Measurements from ENCODE around the gene EYA2.
"Not testable (repeated sequence)": the region's sequence is repeated elsewhere in the genome, so short reads cannot be mapped to it uniquely, and the experiment has no call there.

The EYA2 gene

DNA sequence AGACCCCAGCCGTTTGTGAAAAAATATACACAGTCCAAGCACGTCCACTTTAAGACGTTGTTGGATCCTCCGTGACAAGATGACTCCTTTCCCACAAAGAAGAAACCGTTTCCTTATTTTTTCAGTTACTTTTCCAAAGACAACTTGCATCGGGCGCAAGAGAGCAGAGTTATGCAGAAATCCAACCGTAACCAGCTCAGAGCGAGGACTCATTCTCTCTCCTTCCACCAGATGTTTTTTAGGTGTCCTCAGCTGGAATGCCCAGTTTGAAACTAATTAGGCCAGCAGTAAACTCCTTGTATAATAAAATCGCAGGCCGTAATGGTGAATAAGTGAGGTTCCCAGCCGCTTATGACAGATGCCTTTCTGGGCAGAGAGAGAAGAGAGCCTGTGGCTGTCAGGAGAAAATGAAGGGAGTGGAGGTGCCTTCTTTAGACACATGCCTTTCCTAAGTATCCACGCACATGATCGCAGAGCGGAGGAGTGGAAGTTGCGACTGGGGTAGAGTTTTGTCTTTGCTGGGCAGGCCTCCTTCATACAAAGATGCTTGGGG lies 2.8 kb downstream of the EYA2 start:
- DNase-seq: no peak

DNA sequence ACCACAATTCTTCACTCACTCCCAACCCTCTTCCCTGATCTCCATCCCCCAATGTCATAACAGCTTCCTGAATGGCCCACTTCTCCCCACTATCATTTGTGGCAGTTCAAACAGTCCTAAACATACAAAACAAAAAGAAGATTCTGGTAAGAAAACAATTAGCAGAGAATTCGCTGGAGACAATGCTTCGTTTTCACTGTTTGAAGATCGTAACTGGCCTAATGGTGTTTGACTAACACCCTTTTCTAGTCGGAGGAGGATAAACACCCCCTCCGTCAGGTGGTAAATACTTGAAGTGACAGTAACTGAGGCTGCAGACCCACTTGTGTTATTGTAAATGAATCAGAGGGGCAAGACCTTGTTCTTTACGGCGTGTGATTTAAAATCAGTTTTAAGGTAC lies 3.8 kb downstream of the EYA2 start:
- DNase-seq: no peak

DNA sequence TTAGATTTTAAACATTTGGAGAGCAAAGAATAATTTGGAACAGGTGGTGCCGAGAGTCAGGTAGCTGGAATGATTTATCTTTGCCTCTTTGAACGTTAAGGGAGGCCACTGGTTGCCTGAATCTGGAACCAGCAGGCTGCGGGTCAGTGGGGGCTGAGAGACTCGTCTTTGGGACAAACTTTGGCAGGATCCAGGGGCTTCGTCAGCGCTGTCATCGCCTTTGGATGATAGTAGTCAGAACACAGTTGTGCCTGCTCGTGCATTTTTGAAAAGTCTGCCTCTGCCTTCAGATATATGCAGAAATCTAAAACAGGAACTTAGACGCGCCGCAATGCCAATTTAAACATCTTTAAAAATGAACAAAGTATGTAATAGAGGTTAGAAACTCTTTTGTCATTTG lies 5.0 kb downstream of the EYA2 start:
- DNase-seq: no peak

DNA sequence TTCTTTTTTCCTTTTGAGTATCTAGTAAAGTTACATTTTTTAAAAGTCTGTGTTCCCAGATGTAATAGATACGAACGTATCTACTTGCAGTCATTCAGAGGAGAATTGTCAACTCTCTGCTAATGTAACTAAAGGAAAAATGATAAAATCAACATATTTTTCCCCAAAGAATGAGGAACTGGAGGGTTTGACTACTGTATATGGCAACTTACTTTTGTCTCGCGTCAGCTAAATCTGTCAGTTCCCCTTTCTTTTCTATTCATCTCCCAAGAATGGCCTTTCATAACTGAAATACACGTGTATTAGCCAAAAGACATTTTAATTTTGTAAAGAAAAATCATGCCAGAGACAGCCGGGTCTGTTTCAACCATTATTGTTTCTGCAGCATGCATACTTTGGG lies 5.4 kb downstream of the EYA2 start:
- DNase-seq: peak; percentile 44

DNA sequence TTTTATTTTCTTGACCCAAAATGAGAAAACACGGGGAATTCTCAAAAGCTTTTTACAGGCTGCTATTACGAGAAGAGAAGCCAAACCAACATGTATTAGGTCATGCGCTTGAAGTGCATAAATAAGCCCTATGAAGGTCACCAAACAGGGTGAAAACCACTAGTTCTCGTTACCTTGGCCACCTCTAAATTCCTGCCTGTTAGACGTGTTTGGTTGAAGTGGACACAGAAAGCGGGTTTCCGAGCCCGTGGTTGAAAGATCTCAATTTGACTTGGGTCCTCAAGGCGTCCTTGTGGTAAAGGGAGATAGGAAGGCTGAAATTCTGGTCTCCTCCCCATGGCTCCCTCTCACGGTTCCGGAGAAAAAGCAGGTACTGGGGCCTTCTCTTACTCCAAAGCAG lies 6.2 kb downstream of the EYA2 start:
- DNase-seq: no peak

DNA sequence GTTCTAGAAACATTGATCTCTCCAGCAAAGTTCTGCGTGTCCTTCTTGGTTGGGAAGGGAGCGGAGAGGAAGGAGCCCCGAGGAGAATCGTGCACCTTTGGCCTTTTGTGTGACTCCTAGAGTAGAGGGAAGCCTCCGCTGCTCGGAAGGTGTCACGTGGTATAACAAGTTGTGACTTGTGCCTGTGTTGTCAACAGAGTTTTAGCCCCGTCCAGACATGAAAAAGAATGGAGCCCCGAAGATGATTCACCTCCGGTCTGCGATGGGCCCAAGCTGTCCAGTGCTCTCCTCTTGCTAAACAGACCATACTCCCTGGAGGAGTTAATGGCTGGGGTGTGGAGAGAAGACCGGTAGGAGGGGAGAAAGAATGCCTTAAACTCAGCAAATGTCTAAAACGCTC lies 7.0 kb downstream of the EYA2 start:
- no peak for DNase-seq

DNA sequence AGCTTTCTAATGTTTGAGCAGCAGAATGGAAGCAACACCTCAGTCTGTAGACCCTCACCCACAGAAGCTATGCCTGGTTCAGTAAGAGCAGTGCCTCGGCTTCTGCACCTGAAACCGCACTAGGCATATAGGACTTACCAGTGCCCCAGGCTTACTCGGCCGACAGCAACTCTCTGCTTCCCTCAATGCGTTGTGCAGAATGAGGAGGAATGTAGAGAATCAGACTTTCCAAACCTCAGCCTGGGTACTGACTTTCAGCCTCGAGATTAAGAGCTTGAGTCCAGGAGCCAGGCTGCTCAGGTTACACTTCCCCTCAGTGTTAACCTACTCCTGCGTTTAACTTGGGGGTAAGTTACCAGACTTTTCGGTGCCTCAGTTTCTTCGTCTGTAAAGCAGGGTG lies 8.6 kb downstream of the EYA2 start:
- no peak for DNase-seq

DNA sequence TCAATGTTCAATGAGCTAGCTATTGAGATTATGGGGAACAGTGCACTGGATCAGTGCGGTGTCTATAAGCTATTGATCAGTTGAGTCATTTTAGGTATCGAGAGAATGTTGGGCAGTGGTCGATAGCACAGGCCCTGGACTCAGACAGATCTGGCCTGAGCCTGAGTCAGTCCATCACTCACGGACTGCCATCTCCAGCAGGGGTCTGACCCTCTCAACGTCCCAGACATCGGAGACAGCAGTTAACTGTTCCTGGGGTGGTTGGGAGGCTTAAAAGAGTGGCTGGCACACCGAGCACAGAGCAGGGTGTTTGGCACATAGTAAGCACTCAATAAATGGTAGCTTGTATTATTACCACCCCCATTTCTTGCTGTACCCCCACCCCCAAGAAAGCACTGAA lies 9.3 kb downstream of the EYA2 start:
- DNase-seq: no peak

DNA sequence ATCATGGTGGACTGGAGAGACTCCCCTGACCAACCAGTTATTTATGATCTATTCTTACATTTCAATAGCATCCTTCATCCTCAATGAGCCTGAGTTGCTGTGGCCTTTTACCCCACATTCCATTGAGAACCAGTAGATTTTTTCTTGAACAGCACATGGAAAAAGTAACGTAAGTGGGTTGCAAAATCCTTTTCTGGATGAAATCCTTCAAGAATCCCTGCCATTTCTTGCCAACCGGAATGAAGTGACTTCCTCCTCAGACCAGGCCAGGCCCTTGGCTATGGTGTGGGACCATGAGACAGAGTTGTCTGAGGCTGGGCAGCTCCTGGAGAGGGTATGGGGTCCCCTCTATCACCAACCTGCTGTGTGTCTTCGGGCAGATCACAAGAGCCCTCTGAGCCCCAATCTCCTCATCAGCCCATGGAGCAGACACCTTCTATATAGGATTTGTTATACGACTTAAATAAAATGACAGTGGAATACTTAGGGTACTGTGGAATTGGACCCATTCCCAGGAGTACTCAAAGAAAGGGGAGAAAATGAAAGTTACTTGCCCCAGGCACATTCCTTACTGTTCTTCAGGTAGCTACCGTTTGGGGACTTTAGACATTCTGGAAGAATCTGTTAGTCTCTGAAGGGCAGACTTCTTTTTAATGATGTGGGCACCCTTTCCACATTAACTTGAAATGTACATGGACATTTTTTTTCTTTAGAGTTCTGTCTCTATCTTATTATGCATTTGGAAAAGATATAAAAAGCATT lies 10.9 kb downstream of the EYA2 start:
- no peak for DNase-seq

DNA sequence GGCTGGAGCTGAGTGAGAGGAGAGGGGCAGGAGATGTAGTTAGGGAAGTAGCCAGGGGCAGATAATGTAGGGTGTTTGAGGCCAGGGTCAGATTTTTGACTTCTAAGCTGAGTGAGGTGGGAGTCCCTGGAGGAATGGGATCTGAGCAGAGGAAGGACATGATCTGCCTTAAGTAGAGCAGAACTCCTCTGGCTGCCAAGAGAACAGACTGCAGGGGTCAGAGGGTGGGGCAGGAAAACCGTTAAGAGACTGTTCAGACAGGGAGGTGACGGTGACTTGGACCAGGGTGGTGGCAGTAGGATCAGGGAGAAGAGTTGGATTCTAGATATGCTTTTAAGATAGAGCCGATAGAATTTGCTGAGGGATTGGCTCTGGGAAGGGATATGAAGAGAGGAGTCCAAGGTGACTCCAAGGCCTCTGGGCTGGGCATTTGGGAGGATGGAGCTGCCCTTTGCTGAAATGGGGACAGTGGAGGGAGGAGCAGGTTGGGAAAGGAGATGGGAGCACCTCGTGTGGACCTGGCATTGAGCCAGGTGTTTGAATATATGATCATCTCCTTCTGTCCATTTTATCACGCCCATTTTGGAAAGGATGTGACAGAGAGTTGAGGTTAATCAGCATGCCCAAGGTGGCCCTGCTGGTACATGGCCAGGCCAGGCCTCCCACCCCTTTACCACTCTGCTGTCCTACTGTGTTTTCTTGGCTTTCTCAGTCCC lies 18.8 kb downstream of the EYA2 start:
- no peak for DNase-seq

DNA sequence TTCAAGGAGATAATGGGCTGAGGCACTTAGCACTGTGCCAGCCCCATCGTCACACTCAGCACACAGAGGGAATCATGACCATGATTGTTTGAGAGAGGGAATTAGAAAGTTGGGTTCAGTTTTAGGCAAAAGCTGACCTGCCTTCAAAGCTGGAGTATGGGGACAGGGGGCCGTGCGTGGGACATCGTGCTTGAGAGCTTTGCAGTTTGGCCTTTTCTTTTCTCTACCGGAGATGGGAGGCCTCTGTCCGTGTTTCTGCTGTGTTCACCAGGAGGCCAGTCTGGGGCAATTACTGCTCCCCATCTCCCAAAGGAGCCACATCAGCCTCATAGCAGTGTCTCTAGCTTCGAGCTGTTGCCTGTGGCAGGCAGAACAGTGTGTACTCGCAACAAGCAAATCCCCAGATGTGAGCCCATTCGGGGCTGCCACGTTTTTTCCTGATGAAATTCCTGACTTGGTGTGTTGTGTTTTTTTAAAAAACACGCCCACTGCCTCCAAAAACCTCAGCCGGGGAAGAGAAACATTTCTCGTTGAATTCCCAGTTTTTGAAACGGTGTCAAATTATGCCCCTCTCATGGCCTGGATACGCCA lies 20.2 kb downstream of the EYA2 start:
- no peak for DNase-seq

DNA sequence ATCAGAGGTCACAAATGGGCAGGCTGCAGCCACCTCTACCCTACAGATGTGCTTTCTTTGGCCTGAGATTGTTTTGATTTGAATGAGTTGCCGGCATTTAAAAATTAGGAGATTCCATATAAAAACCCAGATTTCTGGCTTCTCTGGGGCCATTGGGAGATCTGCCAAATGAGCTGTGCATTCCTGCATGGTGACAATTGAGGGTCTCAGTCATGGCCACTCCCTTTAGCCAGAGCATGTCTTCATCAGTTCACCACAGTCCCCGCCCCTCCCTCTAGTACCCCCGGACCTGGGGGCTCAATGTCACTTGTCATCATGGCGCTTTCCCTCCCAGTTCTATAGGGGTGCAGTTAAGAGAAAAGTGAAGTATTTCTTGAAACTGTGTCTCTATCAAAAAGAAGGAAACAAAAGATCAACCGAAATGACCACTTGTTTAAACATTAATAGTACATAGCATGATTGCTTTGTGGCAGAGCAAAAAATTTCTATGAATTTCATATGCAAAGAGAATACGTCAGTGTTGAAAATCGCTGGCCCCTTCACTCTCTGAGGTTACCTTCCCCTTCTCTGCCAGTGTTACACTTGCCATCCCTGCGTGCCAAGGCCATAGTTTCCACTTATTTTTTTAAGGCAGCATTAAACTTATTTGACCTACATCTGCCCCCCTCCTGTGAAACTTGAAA lies 21.1 kb downstream of the EYA2 start:
- DNase-seq: no peak

DNA sequence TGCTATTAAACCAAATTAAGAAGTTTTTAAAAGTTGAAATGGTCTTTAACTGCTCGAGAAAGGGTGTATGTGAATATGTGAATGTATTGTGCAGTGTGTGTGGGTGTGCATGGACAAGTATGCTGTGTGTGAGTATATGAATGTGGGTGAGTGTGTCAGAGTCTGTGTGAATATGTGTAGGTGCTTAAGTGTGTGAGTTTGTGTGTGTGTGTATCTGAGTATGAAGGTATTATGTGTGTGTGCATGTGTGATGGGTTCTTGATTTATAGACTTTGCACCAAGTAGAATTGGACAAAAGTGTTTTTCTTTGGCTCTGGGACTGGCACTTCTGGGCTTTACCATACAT lies 21.6 kb downstream of the EYA2 start:
- DNase-seq: no peak

DNA sequence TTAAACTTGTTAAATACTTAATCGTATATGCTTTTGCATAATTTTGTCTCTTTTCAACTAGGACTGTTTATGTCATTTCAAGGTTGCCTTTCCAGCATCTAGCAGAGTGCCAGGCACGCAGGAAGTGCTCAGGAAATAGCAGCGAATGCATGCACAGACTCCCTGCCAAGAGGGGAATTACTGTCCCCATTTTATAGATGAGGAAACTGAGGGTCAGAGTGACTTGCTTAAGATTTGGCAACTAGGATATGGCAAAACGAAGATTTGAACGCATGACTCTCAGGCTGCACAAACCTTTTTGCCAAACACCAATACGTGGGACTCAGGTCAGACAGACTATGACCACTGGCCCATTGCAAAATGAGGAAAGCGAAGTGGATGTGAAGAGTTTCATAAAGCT lies 22.5 kb downstream of the EYA2 start:
- DNase-seq: no peak

DNA sequence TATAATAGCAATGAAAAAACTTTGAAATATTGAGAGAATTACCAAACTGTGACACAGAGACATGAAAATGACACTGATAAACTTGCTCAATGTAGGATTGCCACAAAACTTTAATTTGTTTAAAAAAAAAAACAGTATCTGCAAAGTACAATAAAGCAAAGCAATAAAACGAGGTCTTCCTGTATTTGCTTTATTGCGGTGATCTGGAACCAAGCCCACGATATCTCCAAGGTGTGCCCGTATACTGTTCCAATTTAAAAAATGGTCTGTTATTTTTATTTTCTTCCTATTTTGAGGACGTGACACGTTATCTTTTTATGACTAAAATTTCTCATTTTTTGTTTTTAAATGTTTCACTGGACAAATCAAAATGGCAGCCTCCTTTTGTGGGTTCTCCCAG lies 25.5 kb downstream of the EYA2 start:
- DNase-seq: no peak

DNA sequence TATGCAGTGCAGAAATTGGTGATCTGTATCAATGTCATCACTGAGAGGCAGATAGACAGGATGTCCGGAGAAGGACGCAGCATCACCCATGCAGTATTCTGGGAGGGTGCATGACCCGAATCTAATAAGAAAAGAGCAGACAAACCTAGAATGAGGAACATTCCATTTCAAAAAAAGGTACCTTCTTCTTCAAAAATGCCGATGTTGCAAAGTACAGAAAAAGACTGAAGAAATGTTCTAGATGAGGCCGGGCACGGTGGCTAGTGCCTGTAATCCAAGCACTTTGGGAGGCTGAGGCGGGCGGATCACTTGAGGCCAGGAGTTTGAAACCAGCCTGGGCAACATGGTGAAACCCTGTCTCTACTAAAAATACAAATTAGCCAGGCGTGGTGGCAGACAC lies 28.2 kb downstream of the EYA2 start:
- not testable (repeated sequence) for DNase-seq

DNA sequence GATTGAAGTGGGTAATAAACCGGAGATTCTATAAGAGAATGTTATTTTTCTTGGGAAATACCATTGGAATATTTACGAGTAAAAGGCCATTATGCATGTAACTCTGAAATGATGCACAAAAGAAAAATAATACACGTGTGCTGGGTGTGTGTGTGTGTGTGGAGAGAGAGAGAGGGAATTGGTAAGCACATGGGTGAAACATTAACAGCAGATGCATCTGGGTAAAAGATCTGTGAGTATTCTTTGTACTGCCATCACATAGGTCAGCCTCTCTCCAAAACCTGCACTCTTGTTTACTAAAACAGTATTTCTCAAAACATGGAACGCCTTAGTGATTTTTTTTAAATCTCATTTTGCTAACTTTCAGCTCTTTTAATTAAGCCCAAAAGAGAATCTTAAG lies 28.9 kb downstream of the EYA2 start:
- no peak for DNase-seq

DNA sequence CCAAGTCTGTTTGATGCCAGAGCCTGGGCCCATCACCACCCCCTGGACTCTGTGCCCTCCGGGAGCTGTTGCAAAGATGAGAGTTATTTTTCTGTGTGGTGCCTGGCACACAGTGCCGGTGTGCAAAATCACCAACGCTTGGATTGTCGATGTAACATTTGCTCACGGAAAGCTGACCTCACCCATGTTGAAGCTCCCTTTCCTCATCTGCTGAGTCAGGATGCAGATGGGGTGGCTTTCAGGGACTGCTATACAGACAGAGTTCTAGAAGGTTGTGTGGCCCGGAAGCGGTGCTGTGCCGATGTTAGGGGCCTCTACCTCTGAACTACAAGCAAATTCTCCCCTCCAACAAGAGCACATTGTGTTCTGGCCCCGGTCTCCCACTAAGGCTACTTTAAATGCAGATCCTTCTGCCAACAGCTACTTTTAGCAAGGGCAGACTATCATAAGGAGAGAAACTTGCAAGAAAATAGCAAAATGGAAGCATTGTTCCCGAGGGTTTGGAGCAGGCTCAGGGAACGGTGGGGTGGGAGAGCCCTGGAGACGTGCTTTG lies 34.0 kb downstream of the EYA2 start:
- peak; percentile 17 for DNase-seq

DNA sequence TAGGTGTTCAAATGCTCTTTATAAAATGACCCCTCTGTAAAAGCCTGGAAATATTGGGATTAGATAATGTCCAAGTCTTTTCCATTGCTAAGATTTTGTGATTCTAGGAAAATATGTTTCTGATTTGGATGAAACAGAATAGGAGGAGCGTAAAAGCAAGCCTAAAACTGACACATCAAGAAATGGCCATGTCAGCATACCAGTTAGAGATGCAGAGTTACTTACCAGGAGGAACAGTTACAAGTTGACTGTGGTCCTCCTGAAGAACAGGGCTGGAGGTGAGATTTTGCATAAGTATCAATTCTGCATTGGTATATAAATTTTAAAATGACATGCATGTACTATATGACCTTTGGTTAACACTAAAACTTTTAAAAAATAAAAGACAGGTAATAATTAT lies 35.3 kb downstream of the EYA2 start:
- DNase-seq: no peak

DNA sequence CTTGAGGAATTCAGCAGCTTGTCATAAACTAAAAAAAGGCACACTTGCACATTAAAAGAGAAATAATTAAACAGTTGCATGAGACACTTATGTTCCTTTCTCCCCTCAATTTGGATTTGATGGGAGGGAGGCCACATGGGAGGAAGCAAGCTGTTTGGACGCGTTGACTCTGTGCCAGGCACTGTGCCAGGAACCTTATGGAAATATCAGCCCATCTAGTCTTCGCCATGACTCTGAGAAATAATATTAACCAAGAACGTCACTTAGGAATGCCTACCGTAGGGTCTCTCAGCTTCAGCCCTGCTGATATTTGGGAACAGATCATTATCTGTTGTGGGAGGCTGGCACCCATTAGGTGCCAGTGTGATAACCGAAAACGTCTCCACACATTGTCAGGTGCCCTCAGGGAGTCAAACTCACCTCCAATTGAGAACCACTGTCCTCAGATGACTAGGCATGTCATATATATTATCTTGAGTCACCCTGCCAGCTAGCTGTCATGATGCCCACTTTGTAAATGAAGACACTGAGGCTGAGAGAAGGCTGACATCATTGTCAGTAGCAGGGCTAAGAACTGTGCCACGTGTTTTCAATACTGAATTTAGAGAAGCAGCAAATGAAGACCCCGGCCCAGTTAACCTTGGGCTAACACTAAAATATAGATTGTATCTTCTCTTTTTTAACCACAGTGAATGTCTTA lies 36.1 kb downstream of the EYA2 start:
- DNase-seq: no peak

DNA sequence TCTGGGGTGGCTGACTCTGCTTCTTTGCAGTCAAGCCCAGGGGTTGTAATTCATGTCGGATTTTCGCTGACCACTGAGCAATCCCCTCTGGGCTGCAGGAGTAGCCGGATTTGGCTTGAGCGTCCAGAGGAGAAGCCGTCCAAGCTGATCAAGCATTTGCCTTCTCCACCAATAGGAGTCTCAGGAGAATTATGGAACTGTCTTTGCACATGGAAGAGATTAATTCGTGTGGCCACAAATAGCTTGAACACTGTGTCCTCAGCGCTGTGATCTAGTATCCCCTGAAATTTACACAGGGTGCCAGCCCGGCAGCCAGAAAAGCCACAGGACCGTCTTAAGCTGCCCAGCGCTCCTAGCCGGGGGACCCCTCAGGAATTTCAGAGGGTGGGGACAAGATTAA lies 37.1 kb downstream of the EYA2 start:
- DNase-seq: no peak

DNA sequence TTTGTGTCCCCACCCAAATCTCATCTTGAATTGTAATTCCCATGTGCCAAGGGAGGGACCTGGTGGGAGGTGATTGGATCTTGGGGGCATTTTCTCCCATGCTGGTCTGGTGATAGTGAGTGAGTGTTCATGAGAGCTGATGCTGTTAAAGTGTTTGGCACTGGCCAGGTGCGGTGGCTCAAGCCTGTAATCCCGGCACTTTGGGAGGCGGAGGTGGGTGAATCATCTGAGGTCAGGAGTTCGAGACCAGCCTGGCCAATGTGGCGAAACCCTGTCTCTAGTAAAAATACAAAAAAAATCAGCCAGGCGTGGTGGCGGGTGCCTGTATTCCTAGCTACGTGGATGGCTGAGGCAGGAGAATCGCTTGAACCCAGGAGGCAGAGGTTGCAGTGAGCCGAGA lies 37.8 kb downstream of the EYA2 start:
- not testable (repeated sequence) for DNase-seq

DNA sequence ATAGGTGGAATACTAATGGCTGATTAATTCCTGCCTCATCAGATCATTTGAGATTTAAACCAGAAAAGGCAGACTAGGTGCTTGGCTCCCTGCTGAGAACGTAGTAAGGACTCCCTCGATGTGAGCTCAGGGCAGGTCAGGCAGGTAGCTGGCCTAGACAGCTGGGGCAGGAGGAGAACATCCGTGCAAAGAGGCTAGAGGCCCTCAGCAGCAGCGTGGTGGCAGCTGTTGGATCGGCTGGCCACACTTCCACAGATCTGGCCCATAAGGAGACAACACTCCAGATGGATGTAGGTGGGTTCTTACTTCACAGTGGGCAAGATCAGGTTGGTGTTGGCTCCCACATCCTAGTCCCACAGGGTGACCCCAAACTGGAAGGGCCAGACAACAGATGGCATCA lies 38.5 kb downstream of the EYA2 start:
- DNase-seq: no peak
